ENCODE measurements around the gene VAPA. TPM values are rescaled to one million over a fixed set of nuclear protein-coding genes. Genes with fewer than 3 reads are reported as not detected.
A peak's percentile ranks its signal among the peaks of the same experiment; 100 is the strongest.

The VAPA gene
- total RNA-seq = 100 to 1,000 TPM; 152 to 159 TPM

DNA sequence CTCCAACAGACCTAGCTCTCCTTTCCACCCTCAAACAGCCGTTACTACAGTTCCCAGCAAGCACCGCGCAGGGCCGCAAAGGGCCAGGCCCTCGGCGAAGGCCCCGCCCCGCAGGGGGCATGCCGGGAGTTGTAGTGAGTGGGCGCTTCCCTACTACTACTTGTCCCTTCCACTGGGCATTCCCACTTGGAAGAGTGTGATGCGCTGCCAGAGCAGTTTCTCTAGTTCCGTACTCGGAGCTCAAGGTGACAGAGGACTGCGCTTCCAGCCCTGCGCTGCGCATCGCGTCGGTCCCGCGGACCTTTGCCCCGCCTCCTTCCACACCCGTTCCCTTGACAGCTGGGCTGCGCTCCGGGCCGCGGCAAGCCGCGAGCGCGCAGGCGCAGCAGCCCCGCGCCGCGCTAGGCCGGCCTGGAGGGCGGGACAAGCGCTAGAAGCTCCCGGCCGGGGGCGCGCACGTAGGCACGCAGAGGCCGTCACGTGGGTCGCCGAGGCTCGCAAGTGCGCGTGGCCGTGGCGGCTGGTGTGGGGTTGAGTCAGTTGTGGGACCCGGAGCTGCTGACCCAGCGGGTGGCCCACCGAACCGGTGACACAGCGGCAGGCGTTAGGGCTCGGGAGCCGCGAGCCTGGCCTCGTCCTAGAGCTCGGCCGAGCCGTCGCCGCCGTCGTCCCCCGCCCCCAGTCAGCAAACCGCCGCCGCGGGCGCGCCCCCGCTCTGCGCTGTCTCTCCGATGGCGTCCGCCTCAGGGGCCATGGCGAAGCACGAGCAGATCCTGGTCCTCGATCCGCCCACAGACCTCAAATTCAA lies at the start of gene VAPA:
Gene VAPA, plus strand, starts transcription at position 491 of the 808 bp plus-strand sequence. Its CDS starts 241 bp downstream, at position 732.
- intact Hi-C loops (cut with micrococcal nuclease) = loop anchor here (1.0 to 10.0 kb wide), 8 partner anchors 37 to 1937 kb away; partner anchors contain the start of genes ANKRD12, CHMP1B, RAB31 and RALBP1
- ChIA-PET POLR2A (interaction anchor here (0.6 to 2.1 kb wide), 6 partner anchors 13 to 299 kb away, joined by 3 to 14 read pairs (median 4); no protein-coding TSS in a partner anchor), CTCF (interaction anchor here (0.6 to 1.3 kb wide), 3 partner anchors 52 to 624 kb away, joined by 3 to 4 read pairs (median 4); no protein-coding TSS in a partner anchor)
- Mint-ChIP-seq H3K36me3 (no peaks in the 10 kb centered on the region), H3K27ac (peak within 1 kb of the TSS; percentile 91), H3K9me3 (no peaks in the 10 kb centered on the region), H3K27me3 (peaks cover 3% of the 10 kb centered on the region), H3K4me3 (peak within 1 kb of the TSS; percentile 84), H3K4me1 (ENCODE audit: low read depth) (peaks cover 25% of the 10 kb centered on the region)
- DNase-seq = peak; percentile 95

DNA sequence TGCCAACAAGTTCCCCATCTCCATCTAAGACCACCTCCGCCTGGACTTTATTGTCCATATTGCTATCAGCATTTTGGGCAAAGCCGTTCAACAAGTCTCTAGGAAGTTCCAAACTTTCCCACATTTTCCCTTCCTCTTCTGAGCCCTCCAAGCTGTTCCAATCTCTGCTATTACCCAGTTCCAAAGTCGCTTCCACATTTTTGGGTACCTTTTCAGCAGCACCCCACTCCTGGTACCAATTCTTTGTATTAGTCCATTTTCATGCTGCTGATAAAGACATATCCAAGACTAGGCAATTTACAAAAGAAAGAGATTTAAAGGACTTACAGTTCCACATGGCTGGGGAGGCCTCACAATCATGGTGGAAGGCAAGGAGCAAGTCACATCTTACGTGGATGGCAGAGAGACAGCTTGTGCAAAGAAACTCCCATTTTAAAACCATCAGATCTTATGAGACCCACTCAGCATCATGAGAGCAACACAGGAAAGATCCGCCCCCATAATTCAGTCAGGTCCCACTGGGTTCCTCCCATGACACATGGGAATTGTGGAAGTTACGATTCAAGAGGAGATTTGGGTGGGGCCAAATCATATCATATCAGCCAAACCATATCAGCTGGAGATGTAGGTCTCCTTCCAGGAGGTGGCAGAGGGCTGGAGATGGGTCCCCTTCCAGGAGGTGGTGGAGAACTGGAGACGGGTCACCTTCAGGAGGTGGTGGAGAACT lies 47.9 kb upstream of the VAPA start:
- POLR2A ChIA-PET = no interaction called here
- intact Hi-C loops (cut with micrococcal nuclease) = no loop called here
- Mint-ChIP-seq H3K4me1 (ENCODE audit: low read depth) (peaks cover 29% of the 10 kb centered on the region), H3K9me3 (peaks cover 18% of the 10 kb centered on the region), H3K27me3 (peaks cover 33% of the 10 kb centered on the region), H3K27ac (no peak overlapping the region), H3K4me3 (no peak overlapping the region), H3K36me3 (peaks cover 9% of the 10 kb centered on the region)
- CTCF ChIA-PET = interaction anchor here (0.7 kb wide), 1 partner anchor 300 kb away, joined by 4 read pairs; no protein-coding TSS in a partner anchor
- no peak for DNase-seq

DNA sequence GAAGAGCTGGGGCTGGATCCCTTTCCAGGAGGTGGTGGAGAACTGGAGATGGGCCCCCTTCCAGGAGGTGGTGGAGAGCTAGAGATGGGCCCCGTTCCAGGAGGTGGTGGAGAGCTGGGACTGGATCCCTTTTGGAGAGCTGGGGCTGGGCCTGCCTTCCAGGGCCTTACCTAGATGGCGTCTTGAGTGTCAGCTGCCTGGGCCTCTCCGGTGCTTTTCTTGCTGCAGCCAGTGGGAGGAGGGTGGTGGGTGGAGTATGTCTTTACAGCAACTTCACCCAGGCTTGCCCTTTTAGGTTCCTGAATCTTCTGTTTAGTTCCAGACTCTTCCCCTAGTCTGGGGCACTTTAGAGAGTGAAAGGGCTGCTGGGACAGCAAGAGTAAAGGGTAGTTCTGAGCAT lies 47.2 kb upstream of the VAPA start:
- intact Hi-C loops (cut with micrococcal nuclease) = no loop called here
- peaks cover 38% of the 10 kb centered on the region for H3K27me3 Mint-ChIP-seq
- H3K9me3 Mint-ChIP-seq = peaks cover 18% of the 10 kb centered on the region
- H3K4me1 Mint-ChIP-seq (ENCODE audit: low read depth) = peaks cover 22% of the 10 kb centered on the region
- H3K4me3 Mint-ChIP-seq = no peak overlapping the region
- peaks cover 9% of the 10 kb centered on the region for H3K36me3 Mint-ChIP-seq
- H3K27ac Mint-ChIP-seq = no peak overlapping the region
- POLR2A ChIA-PET = no interaction called here
- DNase-seq = no peak
- CTCF ChIA-PET = interaction anchor here (0.7 kb wide), 1 partner anchor 301 kb away, joined by 4 read pairs; no protein-coding TSS in a partner anchor

DNA sequence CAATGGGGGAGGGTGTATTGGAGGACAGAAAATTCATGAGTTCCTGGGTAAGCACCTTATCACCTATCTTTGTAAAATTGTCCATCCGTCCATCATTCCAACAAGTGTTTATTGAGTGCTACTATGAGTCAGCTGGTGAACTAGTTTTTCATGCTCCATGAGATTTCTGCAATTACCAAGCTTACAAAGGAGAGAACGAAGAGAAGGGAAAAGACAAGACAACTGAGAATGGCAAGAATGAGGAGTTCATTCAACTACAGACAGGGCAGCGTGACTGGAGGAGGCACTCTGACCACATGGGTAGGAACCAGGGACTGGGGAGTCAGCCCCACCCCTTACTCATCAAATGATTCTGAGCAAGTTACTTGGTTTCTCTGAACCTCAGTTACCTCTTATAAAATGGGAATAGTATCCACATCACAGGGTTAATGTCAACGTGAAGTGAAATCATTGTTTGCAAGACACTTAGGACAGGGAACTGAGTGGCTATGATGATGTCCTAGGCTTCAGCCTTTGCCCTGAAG lies 46.7 kb upstream of the VAPA start:
- no peak for DNase-seq

DNA sequence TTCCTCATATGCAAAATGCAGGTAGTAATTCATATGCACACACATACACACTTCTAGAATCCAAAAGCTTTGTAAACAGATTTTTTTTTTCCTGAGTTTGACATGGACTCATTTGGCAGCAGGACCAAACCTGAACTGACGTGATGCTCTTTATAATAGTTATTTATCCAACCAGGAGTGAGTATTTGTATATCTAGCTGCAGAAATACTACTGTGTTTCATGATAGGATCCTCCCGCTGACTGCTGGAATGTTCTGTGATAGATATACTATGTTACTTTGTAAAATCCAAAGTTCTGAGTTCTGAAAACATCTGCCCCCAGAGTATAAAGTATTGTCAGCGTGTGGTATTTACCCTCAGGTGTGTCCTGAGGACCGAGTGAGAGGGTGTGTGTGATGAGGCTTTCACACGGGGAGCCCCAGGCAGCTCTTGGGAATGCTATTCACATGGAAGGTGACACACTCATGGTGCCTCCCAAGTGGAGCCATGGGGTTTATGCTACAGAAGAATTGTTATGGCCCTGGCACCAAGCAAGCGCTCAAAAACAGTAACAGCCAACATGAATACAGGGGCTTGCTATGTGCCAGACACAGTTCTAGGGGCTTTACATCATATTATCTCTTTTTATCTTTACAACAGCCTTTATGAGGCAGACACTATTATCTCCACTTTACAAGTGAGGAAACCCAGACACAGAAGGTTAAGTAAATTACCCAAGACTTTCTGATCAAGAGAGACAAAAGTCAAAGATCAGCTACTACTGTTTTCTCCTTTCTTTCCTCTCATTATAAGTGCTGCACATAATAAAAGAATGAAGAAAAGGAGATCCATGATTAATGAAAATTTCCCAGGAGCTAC lies 44.7 kb upstream of the VAPA start:
- DNase-seq = no peak
- POLR2A ChIA-PET = no interaction called here
- Mint-ChIP-seq H3K9me3 (peaks cover 18% of the 10 kb centered on the region), H3K27me3 (peaks cover 36% of the 10 kb centered on the region), H3K4me1 (ENCODE audit: low read depth) (peaks cover 10% of the 10 kb centered on the region), H3K27ac (no peak overlapping the region), H3K4me3 (no peak overlapping the region), H3K36me3 (peaks cover 9% of the 10 kb centered on the region)
- CTCF ChIA-PET = interaction anchor here (1.4 kb wide), 1 partner anchor 28 kb away, joined by 4 read pairs; no protein-coding TSS in a partner anchor
- intact Hi-C loops (cut with micrococcal nuclease) = no loop called here

More for the DNA sequence above, 46.7 kb upstream of the VAPA start:
- H3K27me3 Mint-ChIP-seq = peaks cover 38% of the 10 kb centered on the region
- peaks cover 18% of the 10 kb centered on the region for H3K9me3 Mint-ChIP-seq
- ChIA-PET POLR2A (no interaction called here), CTCF (no interaction called here)
- no peak overlapping the region for H3K4me3 Mint-ChIP-seq
- H3K4me1 Mint-ChIP-seq (ENCODE audit: low read depth) = peaks cover 18% of the 10 kb centered on the region
- no peak overlapping the region for H3K27ac Mint-ChIP-seq
- intact Hi-C loops (cut with micrococcal nuclease) = no loop called here
- peaks cover 9% of the 10 kb centered on the region for H3K36me3 Mint-ChIP-seq

DNA sequence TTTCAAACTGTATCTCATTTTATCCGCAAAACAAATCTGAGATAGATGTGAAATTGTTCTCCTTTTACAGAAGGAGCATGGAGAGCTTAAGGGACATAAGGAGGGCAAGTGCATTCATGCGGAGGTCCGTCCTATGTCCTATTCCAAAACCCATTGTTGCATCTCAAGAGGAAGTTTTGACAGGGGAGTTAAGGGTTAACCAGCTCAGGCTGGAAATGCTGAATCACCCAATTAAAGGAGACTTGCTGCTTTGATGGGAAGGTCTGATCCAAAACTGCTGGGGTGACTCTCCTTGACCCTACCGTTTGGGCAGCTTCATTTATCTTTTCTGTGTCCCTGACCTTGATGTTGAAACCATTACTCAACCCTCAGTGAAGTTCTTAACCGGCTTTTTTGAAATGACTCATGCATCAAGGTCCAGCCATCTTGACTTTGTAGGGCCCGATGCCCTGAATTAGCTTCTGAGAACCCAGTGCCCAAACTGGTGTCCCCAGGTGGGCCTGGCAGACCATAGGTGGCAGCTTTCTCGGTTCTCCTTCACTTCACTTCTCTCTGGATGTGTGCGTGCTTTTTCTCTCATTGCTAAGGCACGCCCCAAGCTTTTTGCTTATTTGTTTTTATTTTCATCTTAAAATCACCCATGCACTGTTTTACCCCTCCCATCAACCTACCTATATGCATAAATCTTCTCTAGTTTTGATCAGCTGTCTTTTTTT lies 43.9 kb upstream of the VAPA start:
- H3K9me3 Mint-ChIP-seq = peaks cover 18% of the 10 kb centered on the region
- peaks cover 38% of the 10 kb centered on the region for H3K27me3 Mint-ChIP-seq
- DNase-seq = no peak
- H3K4me3 Mint-ChIP-seq = no peak overlapping the region
- no peak overlapping the region for H3K27ac Mint-ChIP-seq
- H3K4me1 Mint-ChIP-seq (ENCODE audit: low read depth) = peaks cover 10% of the 10 kb centered on the region
- ChIA-PET POLR2A (no interaction called here), CTCF (interaction anchor here (1.4 kb wide), 1 partner anchor 28 kb away, joined by 4 read pairs; no protein-coding TSS in a partner anchor)
- H3K36me3 Mint-ChIP-seq = peaks cover 9% of the 10 kb centered on the region
- intact Hi-C loops (cut with micrococcal nuclease) = no loop called here

GRCh38 chr18:9870431-9871008 lies 43.3 kb upstream of the VAPA start:
- Mint-ChIP-seq H3K4me1 (ENCODE audit: low read depth) (peaks cover 10% of the 10 kb centered on the region), H3K36me3 (peaks cover 7% of the 10 kb centered on the region), H3K27me3 (peaks cover 41% of the 10 kb centered on the region), H3K27ac (no peak overlapping the region), H3K9me3 (peaks cover 13% of the 10 kb centered on the region), H3K4me3 (no peak overlapping the region)
- intact Hi-C loops (cut with micrococcal nuclease) = no loop called here
- POLR2A ChIA-PET = no interaction called here
- no peak for DNase-seq
- CTCF ChIA-PET = interaction anchor here (1.4 kb wide), 1 partner anchor 29 kb away, joined by 4 read pairs; no protein-coding TSS in a partner anchor

GRCh38 chr18:9871244-9871746 lies 42.5 kb upstream of the VAPA start:
- Mint-ChIP-seq H3K27me3 (peaks cover 38% of the 10 kb centered on the region), H3K4me3 (no peak overlapping the region), H3K4me1 (ENCODE audit: low read depth) (peaks cover 11% of the 10 kb centered on the region), H3K9me3 (peaks cover 5% of the 10 kb centered on the region), H3K36me3 (no peaks in the 10 kb centered on the region), H3K27ac (no peak overlapping the region)
- CTCF ChIA-PET = no interaction called here
- DNase-seq = no peak
- POLR2A ChIA-PET = no interaction called here
- intact Hi-C loops (cut with micrococcal nuclease) = no loop called here

- Mint-ChIP-seq H3K36me3 (no peaks in the 10 kb centered on the region), H3K4me3 (no peak overlapping the region), H3K4me1 (ENCODE audit: low read depth) (peaks cover 24% of the 10 kb centered on the region), H3K27ac (no peak overlapping the region), H3K9me3 (no peaks in the 10 kb centered on the region), H3K27me3 (peaks cover 40% of the 10 kb centered on the region)
- POLR2A ChIA-PET = no interaction called here
- CTCF ChIA-PET = no interaction called here
- DNase-seq = no peak
- intact Hi-C loops (cut with micrococcal nuclease) = no loop called here
Measured at GRCh38 chr18:9872823-9873222, 41.0 kb upstream of the VAPA start.

- no peaks in the 10 kb centered on the region for H3K9me3 Mint-ChIP-seq
- peaks cover 20% of the 10 kb centered on the region for H3K4me1 Mint-ChIP-seq (ENCODE audit: low read depth)
Measured at GRCh38 chr18:9874728-9875127, 39.1 kb upstream of the VAPA start.

More at GRCh38 chr18:9874728-9875127, 39.1 kb upstream of the VAPA start:
- Mint-ChIP-seq H3K36me3 (no peaks in the 10 kb centered on the region), H3K4me3 (no peak overlapping the region), H3K27ac (no peak overlapping the region), H3K27me3 (peaks cover 34% of the 10 kb centered on the region)
- ChIA-PET CTCF (no interaction called here), POLR2A (no interaction called here)
- no peak for DNase-seq
- intact Hi-C loops (cut with micrococcal nuclease) = loop anchor here (5.0 kb wide), 1 partner anchor 172 kb away; no protein-coding TSS in a partner anchor
